HepG2 (cell line): ENCODE results near the gene CARHSP1. TPM values are rescaled to one million over a fixed set of nuclear protein-coding genes. Genes with fewer than 3 reads are reported as not detected.

Experiments used
- CENPBD1 ChIP-seq: sonication (generic); formaldehyde crosslinking; IDR thresholded peaks from 2 replicates; pipeline ENCODE4 v1.8.0; 2022; ENCODE audit warnings: missing genetic modification reagents, low read depth, mild to moderate bottlenecking, borderline replicate concordance
- DPF2 ChIP-seq: sonication (generic); formaldehyde crosslinking; IDR thresholded peaks from 2 replicates; pipeline ENCODE4 v1.4.0; 2020; ENCODE audit warnings: mild to moderate bottlenecking, low read depth, missing genetic modification reagents, borderline replicate concordance
- ETV5 ChIP-seq: IDR thresholded peaks from 2 replicates; pipeline ENCODE4 v1.6.1; 2018; ENCODE audit warnings: missing biosample characterization, missing genetic modification reagents, inconsistent platforms, borderline replicate concordance
- IKZF4 ChIP-seq: sonication (generic); formaldehyde crosslinking; IDR thresholded peaks from 2 replicates; pipeline ENCODE4 v1.5.1; 2020; ENCODE audit warnings: borderline replicate concordance, mild to moderate bottlenecking, low read depth, missing genetic modification reagents; ENCODE audit errors: not compliant biosample characterization
- IRF2 ChIP-seq: IDR thresholded peaks from 2 replicates; pipeline ENCODE4 v1.6.1; 2018; ENCODE audit warnings: missing genetic modification reagents, missing compliant biosample characterization
- KAT8 ChIP-seq: IDR thresholded peaks from 2 replicates; pipeline ENCODE4 v1.6.1; 2016; ENCODE audit warnings: missing genetic modification reagents, missing compliant biosample characterization
- NFE2 ChIP-seq: sonication (generic); formaldehyde crosslinking; IDR thresholded peaks from 2 replicates; pipeline ENCODE4 v1.4.0; 2020; ENCODE audit warnings: missing genetic modification reagents
- PHB2 ChIP-seq: fragments of 450-650 bp; IDR thresholded peaks from 2 replicates; pipeline ENCODE4 v1.6.1; 2018; ENCODE audit not compliant: partially characterized antibody
- PHF5A ChIP-seq: IDR thresholded peaks from one replicate; pipeline ENCODE4 v1.6.1; 2018; ENCODE audit warnings: low read depth, missing genetic modification reagents; ENCODE audit not compliant: unreplicated experiment
- POLR2G ChIP-seq: fragments of 200-400 bp; formaldehyde crosslinking; IDR thresholded peaks from 2 replicates; pipeline ENCODE4 v1.6.1; 2018; ENCODE audit warnings: mild to moderate bottlenecking, low read depth, low read length, moderate library complexity
- SUZ12 ChIP-seq: fragments of 150-350 bp; IDR thresholded peaks from 2 replicates; pipeline ENCODE4 v1.6.1; 2014; ENCODE audit warnings: low read depth, low read length
- TBX3 ChIP-seq: fragments of 450-650 bp; IDR thresholded peaks from 2 replicates; pipeline ENCODE4 v1.6.1; 2017; ENCODE audit warnings: antibody characterized with exemption, mild to moderate bottlenecking, inconsistent platforms, borderline replicate concordance
- TCF7L2 ChIP-seq: IDR thresholded peaks from 2 replicates; pipeline ENCODE4 v1.6.1; 2011; ENCODE audit warnings: mild to moderate bottlenecking, low read depth, low read length, moderate library complexity
- TEAD3 ChIP-seq: optimal IDR thresholded peaks from 2 replicates; pipeline ENCODE3; 2016; ENCODE audit warnings: borderline replicate concordance
- ZNF512B ChIP-seq: sonication (generic); formaldehyde crosslinking; IDR thresholded peaks from 2 replicates; pipeline ENCODE4 v1.5.1; 2020; ENCODE audit warnings: missing genetic modification reagents, mild to moderate bottlenecking, borderline replicate concordance
- ZNF605 ChIP-seq: sonication (generic); formaldehyde crosslinking; IDR thresholded peaks from 2 replicates; pipeline ENCODE4 v1.8.0; 2022; ENCODE audit warnings: mild to moderate bottlenecking, missing genetic modification reagents
- ZSCAN5A ChIP-seq: sonication (generic); formaldehyde crosslinking; IDR thresholded peaks from 2 replicates; pipeline ENCODE4 v1.8.0; 2022; ENCODE audit warnings: mild to moderate bottlenecking, missing genetic modification reagents, borderline replicate concordance
- polyA plus RNA-seq, 8 experiments: library from polyadenylated mRNA; depleted of rRNA in 3 of 8; stranded (reverse) in 7 of 8; unstranded in 1 of 8; fragments of >200 nt; fragmentation: Illumina TruSeq in 4 of 8; extraction: Trizol in 4 of 8; gene quantifications; 2 replicates each; pipeline versions ENCODE4 v1.2.1 to v1.2.3, GENCODE V29; 2011 to 2016; ENCODE audit warnings: low read depth in 4 of 8, missing spikeins in 1 of 8, mixed read lengths in 1 of 8; ENCODE audit not compliant: insufficient read depth in 1 of 8
- total RNA-seq, 5 experiments: library from RNA; depleted of rRNA; stranded (reverse); fragments of >200 nt; fragmentation: Illumina TruSeq; extraction: Trizol; gene quantifications; 2 replicates each; pipeline ENCODE4 v1.2.3, GENCODE V29; 2016; ENCODE audit warnings: low read depth in 1 of 5
- TF ChIP-seq, protein P1 (sequence below): sonication (generic); formaldehyde crosslinking; IDR thresholded peaks from 2 replicates; pipeline ENCODE4 v1.4.0; 2020; ENCODE audit warnings: missing genetic modification reagents, borderline replicate concordance

Gene CARHSP1
- total and polyA plus RNA-seq, 2 of the 13 experiments (the other 11 are each of a cell fraction or from before 2014, with no cell fraction given) = 173 to 345 TPM

DNA sequence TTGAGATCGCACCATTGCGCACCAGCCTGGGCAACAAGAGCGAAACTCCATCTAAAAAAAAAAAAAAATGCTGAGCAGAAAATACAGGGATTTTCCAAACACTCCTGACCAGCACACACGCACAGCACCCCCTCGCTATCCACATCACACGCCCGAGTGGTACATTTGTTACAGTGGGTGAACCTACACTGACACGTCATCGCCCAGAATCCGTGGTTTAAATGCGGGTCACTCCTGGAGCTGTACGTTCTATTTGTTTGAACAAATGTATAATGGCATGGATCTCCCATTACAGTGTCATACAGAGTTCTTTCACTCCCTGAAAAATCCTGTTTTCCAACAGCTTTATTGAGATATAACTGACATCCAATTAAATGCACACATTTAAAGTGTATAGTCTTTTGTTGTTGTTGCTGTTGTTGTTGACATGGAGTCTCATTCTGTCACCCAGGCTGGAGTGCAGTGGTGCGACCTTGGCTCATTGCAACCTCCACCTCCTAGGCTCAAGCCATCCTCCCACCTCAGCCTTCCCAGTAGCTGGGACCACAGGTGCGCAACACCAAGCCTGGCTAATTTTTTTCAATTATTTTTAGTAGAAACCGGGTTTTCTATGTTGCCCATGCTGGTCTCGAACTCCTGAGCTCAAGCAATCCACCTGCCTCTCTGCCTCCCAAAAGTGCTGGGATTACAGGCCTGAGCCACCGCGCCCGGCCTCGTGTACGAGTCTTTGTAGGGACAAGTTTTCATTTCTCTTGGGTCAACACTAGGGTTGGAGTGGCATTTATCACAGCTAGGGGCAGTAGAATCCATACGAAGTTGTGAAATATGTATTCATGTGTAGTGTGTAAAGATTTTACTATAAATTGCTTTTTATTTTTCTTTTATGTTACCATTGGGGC lies 4.4 kb upstream of the CARHSP1 start (continued):
- no peak for TF ChIP-seq ZNF512B
- TF ChIP-seq NFE2 (CRISPR knock-in tag) = no peak
- no peak for TF ChIP-seq POLR2G
- TF ChIP-seq IRF2 = 0 out of 2 replicates have a peak, but pooled peaks have one; percentile 26
- TF ChIP-seq TEAD3 (CRISPR knock-in tag) = peak; percentile 41
- TF ChIP-seq PHF5A (CRISPR knock-in tag) = no peak
- peak; percentile 46 for TF ChIP-seq IKZF4
- TF ChIP-seq PHB2 = no peak
- no peak for TF ChIP-seq DPF2
- TF ChIP-seq CENPBD1 (CRISPR knock-in tag) = no peak
- no peak for TF ChIP-seq ZSCAN5A
- TF ChIP-seq ZNF605 (CRISPR knock-in tag) = 0 out of 2 replicates have a peak, but pooled peaks have one; percentile 30
- no peak for TF ChIP-seq TBX3
- TF ChIP-seq SUZ12 = no peak
- TF ChIP-seq, protein P1, sequence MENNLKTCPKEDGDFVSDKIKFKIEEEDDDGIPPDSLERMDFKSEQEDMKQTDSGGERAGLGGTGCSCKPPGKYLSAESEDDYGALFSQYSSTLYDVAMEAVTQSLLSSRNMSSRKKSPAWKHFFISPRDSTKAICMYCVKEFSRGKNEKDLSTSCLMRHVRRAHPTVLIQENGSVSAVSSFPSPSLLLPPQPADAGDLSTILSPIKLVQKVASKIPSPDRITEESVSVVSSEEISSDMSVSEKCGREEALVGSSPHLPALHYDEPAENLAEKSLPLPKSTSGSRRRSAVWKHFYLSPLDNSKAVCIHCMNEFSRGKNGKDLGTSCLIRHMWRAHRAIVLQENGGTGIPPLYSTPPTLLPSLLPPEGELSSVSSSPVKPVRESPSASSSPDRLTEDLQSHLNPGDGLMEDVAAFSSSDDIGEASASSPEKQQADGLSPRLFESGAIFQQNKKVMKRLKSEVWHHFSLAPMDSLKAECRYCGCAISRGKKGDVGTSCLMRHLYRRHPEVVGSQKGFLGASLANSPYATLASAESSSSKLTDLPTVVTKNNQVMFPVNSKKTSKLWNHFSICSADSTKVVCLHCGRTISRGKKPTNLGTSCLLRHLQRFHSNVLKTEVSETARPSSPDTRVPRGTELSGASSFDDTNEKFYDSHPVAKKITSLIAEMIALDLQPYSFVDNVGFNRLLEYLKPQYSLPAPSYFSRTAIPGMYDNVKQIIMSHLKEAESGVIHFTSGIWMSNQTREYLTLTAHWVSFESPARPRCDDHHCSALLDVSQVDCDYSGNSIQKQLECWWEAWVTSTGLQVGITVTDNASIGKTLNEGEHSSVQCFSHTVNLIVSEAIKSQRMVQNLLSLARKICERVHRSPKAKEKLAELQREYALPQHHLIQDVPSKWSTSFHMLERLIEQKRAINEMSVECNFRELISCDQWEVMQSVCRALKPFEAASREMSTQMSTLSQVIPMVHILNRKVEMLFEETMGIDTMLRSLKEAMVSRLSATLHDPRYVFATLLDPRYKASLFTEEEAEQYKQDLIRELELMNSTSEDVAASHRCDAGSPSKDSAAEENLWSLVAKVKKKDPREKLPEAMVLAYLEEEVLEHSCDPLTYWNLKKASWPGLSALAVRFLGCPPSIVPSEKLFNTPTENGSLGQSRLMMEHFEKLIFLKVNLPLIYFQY (CRISPR knock-in tag) = 0 out of 2 replicates have a peak, but pooled peaks have one; percentile 34
- no peak for TF ChIP-seq ETV5 (CRISPR knock-in tag)
- no peak for TF ChIP-seq TCF7L2
- 0 out of 2 replicates have a peak, but pooled peaks have one; percentile 37 for TF ChIP-seq KAT8 (CRISPR knock-in tag)
